ENCODE results near the gene POMGNT1.

Gene POMGNT1

GRCh38 chr1:46221749-46222148 is 23.5 kb upstream of the POMGNT1 start:
- H3K4me1 ChIP-seq (ENCODE audit: insufficient read depth, low read length, poor library complexity, severe bottlenecking), result no peaks in the 10 kb centered on the region
- no peak overlapping the region for H3K9ac ChIP-seq (ENCODE audit: low read depth, low read length, poor library complexity, severe bottlenecking)
- no peaks in the 10 kb centered on the region for H3K79me2 ChIP-seq (ENCODE audit: insufficient read depth, low read length)
- H3K27me3 ChIP-seq (ENCODE audit: insufficient read depth, low read length, poor library complexity, severe bottlenecking), result no peaks in the 10 kb centered on the region
- TF ChIP-seq, protein P1, sequence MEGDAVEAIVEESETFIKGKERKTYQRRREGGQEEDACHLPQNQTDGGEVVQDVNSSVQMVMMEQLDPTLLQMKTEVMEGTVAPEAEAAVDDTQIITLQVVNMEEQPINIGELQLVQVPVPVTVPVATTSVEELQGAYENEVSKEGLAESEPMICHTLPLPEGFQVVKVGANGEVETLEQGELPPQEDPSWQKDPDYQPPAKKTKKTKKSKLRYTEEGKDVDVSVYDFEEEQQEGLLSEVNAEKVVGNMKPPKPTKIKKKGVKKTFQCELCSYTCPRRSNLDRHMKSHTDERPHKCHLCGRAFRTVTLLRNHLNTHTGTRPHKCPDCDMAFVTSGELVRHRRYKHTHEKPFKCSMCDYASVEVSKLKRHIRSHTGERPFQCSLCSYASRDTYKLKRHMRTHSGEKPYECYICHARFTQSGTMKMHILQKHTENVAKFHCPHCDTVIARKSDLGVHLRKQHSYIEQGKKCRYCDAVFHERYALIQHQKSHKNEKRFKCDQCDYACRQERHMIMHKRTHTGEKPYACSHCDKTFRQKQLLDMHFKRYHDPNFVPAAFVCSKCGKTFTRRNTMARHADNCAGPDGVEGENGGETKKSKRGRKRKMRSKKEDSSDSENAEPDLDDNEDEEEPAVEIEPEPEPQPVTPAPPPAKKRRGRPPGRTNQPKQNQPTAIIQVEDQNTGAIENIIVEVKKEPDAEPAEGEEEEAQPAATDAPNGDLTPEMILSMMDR (conservative IDR thresholded peaks at IDR 0.05; ENCODE audit: low read length), result no peak
- TF ChIP-seq EZH2phosphoT487 (IDR thresholded peaks at IDR 0.05; ENCODE audit: borderline replicate concordance), result no peak
- H3K9me2 ChIP-seq (replicated peaks; ENCODE audit: low read depth, low read length), result no peaks in the 10 kb centered on the region
- no peaks in the 10 kb centered on the region for H4K20me1 ChIP-seq (ENCODE audit: insufficient read depth, low read length, poor library complexity, severe bottlenecking)
- H3K4me2 ChIP-seq (ENCODE audit: low read depth, low read length, poor library complexity, severe bottlenecking), result no peak overlapping the region
- no peak overlapping the region for H3K4me3 ChIP-seq (ENCODE audit: low read length, poor library complexity, severe bottlenecking)
- no peaks in the 10 kb centered on the region for H3K9me3 ChIP-seq (ENCODE audit: insufficient read depth, low read depth, low read length)
- H3K36me3 ChIP-seq (ENCODE audit: insufficient read depth, low read length), result no peaks in the 10 kb centered on the region
- H2AFZ ChIP-seq (ENCODE audit: low read length), result no peak overlapping the region
- no peaks in the 10 kb centered on the region for H3F3A ChIP-seq (ENCODE audit: low read depth)

- Histone ChIP-seq H3F3A (ENCODE audit: low read depth) (no peaks in the 10 kb centered on the region), H3K4me3 (ENCODE audit: low read length, poor library complexity, severe bottlenecking) (no peak overlapping the region), H2AFZ (ENCODE audit: low read length) (peak overlapping the region; percentile 75; the same call in 1 of the 2 replicates), H3K4me2 (ENCODE audit: low read depth, low read length, poor library complexity, severe bottlenecking) (no peak overlapping the region), H3K9ac (ENCODE audit: low read depth, low read length, poor library complexity, severe bottlenecking) (no peak overlapping the region), H3K79me2 (ENCODE audit: insufficient read depth, low read length) (no peaks in the 10 kb centered on the region), H3K4me1 (ENCODE audit: insufficient read depth, low read length, poor library complexity, severe bottlenecking) (no peaks in the 10 kb centered on the region), H3K9me2 (replicated peaks; ENCODE audit: low read depth, low read length) (no peaks in the 10 kb centered on the region), H3K9me3 (ENCODE audit: insufficient read depth, low read depth, low read length) (no peaks in the 10 kb centered on the region), H3K27me3 (ENCODE audit: insufficient read depth, low read length, poor library complexity, severe bottlenecking) (no peaks in the 10 kb centered on the region), H4K20me1 (ENCODE audit: insufficient read depth, low read length, poor library complexity, severe bottlenecking) (no peaks in the 10 kb centered on the region), H3K36me3 (ENCODE audit: insufficient read depth, low read length) (no peaks in the 10 kb centered on the region)
- TF ChIP-seq EZH2phosphoT487 (IDR thresholded peaks at IDR 0.05; ENCODE audit: borderline replicate concordance), result no peak
- TF ChIP-seq, protein P1 (conservative IDR thresholded peaks at IDR 0.05; ENCODE audit: low read length), result no peak
Observed at GRCh38 chr1:46220808-46221207, 22.6 kb upstream of the POMGNT1 start.

DNA sequence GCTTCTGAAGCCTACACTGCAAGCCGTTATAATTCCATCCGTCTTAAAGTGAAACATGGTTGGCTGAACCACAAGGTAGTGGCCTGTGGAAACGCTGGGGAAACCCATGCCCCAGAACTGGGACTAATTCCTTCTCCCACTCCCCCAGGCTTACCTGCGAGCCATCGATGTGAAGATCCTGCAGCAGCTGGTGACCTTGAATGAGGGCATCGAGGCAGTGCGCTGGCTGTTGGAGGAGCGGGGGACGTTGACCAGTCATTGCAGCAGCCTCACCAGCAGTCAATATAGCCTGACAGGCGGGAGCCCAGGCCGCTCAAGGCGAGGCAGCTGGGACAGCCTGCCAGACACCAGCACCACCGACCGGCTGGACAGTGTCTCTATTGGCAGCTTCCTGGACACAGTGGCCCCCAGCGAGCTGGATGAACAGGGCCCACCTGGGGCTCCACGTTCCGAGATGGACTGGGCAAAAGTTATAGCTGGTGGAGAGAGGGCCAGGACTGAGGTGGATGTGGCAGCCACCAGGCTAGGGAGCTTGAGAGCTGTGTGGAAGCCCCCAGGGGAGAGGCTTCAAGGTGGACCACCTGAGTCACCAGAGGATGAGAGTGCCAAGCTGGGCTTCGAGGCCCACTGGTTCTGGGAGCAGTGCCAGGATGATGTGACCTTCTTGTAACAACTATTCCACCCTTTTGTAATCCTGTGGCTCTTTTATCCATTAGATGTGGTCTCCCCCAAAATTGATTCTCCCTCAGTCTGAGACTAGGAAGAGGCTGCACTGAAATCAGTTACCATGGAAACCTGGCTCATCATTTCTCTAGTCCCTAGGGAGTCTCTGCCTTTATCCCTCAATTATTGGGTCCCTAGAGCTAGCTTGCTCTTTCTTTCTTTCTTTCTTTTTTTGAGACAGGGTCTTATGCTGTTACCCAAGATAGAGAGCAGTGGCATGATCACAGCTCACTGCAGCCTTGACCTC is 21.6 kb upstream of the POMGNT1 start:
- Histone ChIP-seq H3K27me3 (ENCODE audit: insufficient read depth, low read length, poor library complexity, severe bottlenecking) (no peaks in the 10 kb centered on the region), H3K4me1 (ENCODE audit: insufficient read depth, low read length, poor library complexity, severe bottlenecking) (no peaks in the 10 kb centered on the region), H3K9me3 (ENCODE audit: insufficient read depth, low read depth, low read length) (no peaks in the 10 kb centered on the region), H3F3A (ENCODE audit: low read depth) (no peaks in the 10 kb centered on the region), H3K9ac (ENCODE audit: low read depth, low read length, poor library complexity, severe bottlenecking) (no peak overlapping the region), H3K79me2 (ENCODE audit: insufficient read depth, low read length) (no peaks in the 10 kb centered on the region), H3K4me3 (ENCODE audit: low read length, poor library complexity, severe bottlenecking) (no peak overlapping the region), H3K36me3 (ENCODE audit: insufficient read depth, low read length) (no peaks in the 10 kb centered on the region), H2AFZ (ENCODE audit: low read length) (no peak overlapping the region), H3K4me2 (ENCODE audit: low read depth, low read length, poor library complexity, severe bottlenecking) (no peak overlapping the region), H4K20me1 (ENCODE audit: insufficient read depth, low read length, poor library complexity, severe bottlenecking) (no peaks in the 10 kb centered on the region), H3K9me2 (replicated peaks; ENCODE audit: low read depth, low read length) (no peaks in the 10 kb centered on the region)
- TF ChIP-seq EZH2phosphoT487 (IDR thresholded peaks at IDR 0.05; ENCODE audit: borderline replicate concordance), result no peak
- TF ChIP-seq, protein P1 (conservative IDR thresholded peaks at IDR 0.05; ENCODE audit: low read length), result no peak

All from Loucy (cell line).